Neural cell (in vitro differentiated cells): ENCODE measurements around the gene HS3ST5. TPM values are rescaled to one million over a fixed set of nuclear protein-coding genes. Genes with fewer than 3 reads are reported as not detected.

Experiments
- H2AFZ ChIP-seq: fragments of 200-600, 300-800 bp; sonication (generic), shearing (Covaris generic); 2 replicates; pipeline ENCODE4 v1.6.0; 2014; ENCODE audit warnings: low read depth, mild to moderate bottlenecking, antibody characterized with exemption, low read length, moderate library complexity
- H3F3A ChIP-seq: fragments of 200-600 bp; shearing (Covaris generic); 2 replicates; pipeline ENCODE4 v1.6.1; 2016; ENCODE audit warnings: mild to moderate bottlenecking, moderate library complexity, mixed read lengths, antibody characterized with exemption, low read length; ENCODE audit not compliant: insufficient read depth, poor library complexity, severe bottlenecking
- H3K27ac ChIP-seq: fragments of 200-600, 300-800 bp; sonication (generic), shearing (Covaris generic); 2 replicates; pipeline ENCODE4 v1.5.1; 2014; ENCODE audit warnings: mild to moderate bottlenecking, low read length, moderate library complexity
- H3K27me3 ChIP-seq: fragments of 300-800, 200-600 bp; sonication (generic), shearing (Covaris generic); 2 replicates; pipeline ENCODE4 v1.6.0; 2014; ENCODE audit warnings: mild to moderate bottlenecking, low read depth, low read length, moderate library complexity; ENCODE audit not compliant: insufficient read depth
- H3K36me3 ChIP-seq: fragments of 300-800, 200-600 bp; sonication (generic), shearing (Covaris generic); 2 replicates; pipeline ENCODE4 v1.5.1; 2014; ENCODE audit warnings: mild to moderate bottlenecking, antibody characterized with exemption, low read length, moderate library complexity; ENCODE audit not compliant: insufficient read depth
- H3K4me2 ChIP-seq: fragments of 300-800, 200-600 bp; sonication (generic), shearing (Covaris generic); 2 replicates; pipeline ENCODE4 v1.6.0; 2014; ENCODE audit warnings: mild to moderate bottlenecking, low read length
- H3K4me3 ChIP-seq: fragments of 300-800, 200-600 bp; sonication (generic), shearing (Covaris generic); 2 replicates; pipeline ENCODE4 v1.5.1; 2014; ENCODE audit warnings: mild to moderate bottlenecking, low read length, moderate library complexity
- H3K79me2 ChIP-seq: fragments of 200-600 bp; shearing (Covaris generic); replicated peaks from 2 replicates; pipeline ENCODE4 v1.6.0; 2014; ENCODE audit warnings: mild to moderate bottlenecking, low read length, moderate library complexity; ENCODE audit not compliant: insufficient read depth
- H3K9ac ChIP-seq: fragments of 300-800, 200-600 bp; sonication (generic), shearing (Covaris generic); 2 replicates; pipeline ENCODE4 v1.6.1; 2016; ENCODE audit warnings: mild to moderate bottlenecking, low read length, mixed read lengths
- H3K9me2 ChIP-seq: fragments of 200-600 bp; shearing (Covaris generic); 2 replicates; pipeline ENCODE4 v1.6.1; 2016; ENCODE audit warnings: mild to moderate bottlenecking, low read length, mixed read lengths; ENCODE audit not compliant: insufficient read depth
- H3K9me3 ChIP-seq: fragments of 200-600, 300-800 bp; sonication (generic), shearing (Covaris generic); 2 replicates; pipeline ENCODE4 v1.6.1; 2016; ENCODE audit warnings: mild to moderate bottlenecking, mixed run types, low read length, moderate library complexity, mixed read lengths
- H4K20me1 ChIP-seq: fragments of 200-600 bp; shearing (Covaris generic); 2 replicates; pipeline ENCODE4 v1.6.1; 2016; ENCODE audit warnings: mild to moderate bottlenecking, mixed run types; ENCODE audit not compliant: insufficient read depth
- CTCF ChIP-seq: fragments of 450-650 bp; IDR thresholded peaks from 2 replicates; pipeline ENCODE4 v1.5.1; 2014; ENCODE audit warnings: antibody characterized with exemption, mild to moderate bottlenecking, moderate library complexity; ENCODE audit not compliant: poor library complexity, severe bottlenecking
- EP300 ChIP-seq: fragments of 450-650 bp; conservative IDR thresholded peaks from 2 replicates; pipeline ENCODE4 v1.6.1; 2014; ENCODE audit warnings: antibody characterized with exemption, mild to moderate bottlenecking, moderate library complexity; ENCODE audit not compliant: poor library complexity, severe bottlenecking
- EZH2 ChIP-seq: fragments of 200-600, 300-800 bp; shearing (Covaris generic), sonication (generic); IDR thresholded peaks from 2 replicates; pipeline ENCODE4 v1.6.1; 2014; ENCODE audit warnings: antibody characterized with exemption, low read length, borderline replicate concordance, mild to moderate bottlenecking; ENCODE audit not compliant: insufficient read depth, poor library complexity, severe bottlenecking
- MXI1 ChIP-seq: fragments of 450-650 bp; conservative IDR thresholded peaks from 2 replicates; pipeline ENCODE4 v1.6.1; 2014; ENCODE audit warnings: antibody characterized with exemption, mild to moderate bottlenecking; ENCODE audit not compliant: poor library complexity, severe bottlenecking
- POLR2AphosphoS5 ChIP-seq: IDR thresholded peaks from 2 replicates; pipeline ENCODE4 v1.6.1; 2012
- RAD21 ChIP-seq: fragments of 450-650 bp; conservative IDR thresholded peaks from 2 replicates; pipeline ENCODE4 v1.6.1; 2014; ENCODE audit warnings: antibody characterized with exemption, mild to moderate bottlenecking, moderate library complexity
- REST ChIP-seq: IDR thresholded peaks from 2 replicates; pipeline ENCODE4 v1.6.1; 2012; ENCODE audit warnings: borderline replicate concordance
- SMC3 ChIP-seq: fragments of 450-650 bp; conservative IDR thresholded peaks from 2 replicates; pipeline ENCODE4 v1.6.1; 2014; ENCODE audit warnings: antibody characterized with exemption, mild to moderate bottlenecking, moderate library complexity; ENCODE audit not compliant: poor library complexity
- TAF1 ChIP-seq: IDR thresholded peaks from 2 replicates; pipeline ENCODE4 v1.6.1; 2012; ENCODE audit warnings: low read depth
- polyA plus RNA-seq: library from polyadenylated mRNA; depleted of rRNA; stranded (reverse); fragments of >200 nt; gene quantifications from 2 replicates; pipeline ENCODE4 v1.2.3, GENCODE V29; 2014

Gene HS3ST5
- polyA plus RNA-seq, 1 donor from 2014 or later = not detected

GRCh38 chr6:114131945-114132344, 210.9 kb downstream of the HS3ST5 start:
- no peak overlapping the region for H3K27ac ChIP-seq
- no peaks in the 10 kb centered on the region for H3F3A ChIP-seq

GRCh38 chr6:114125576-114125975, 217.2 kb downstream of the HS3ST5 start:
- Histone ChIP-seq H3F3A (no peaks in the 10 kb centered on the region), H3K27me3 (no peaks in the 10 kb centered on the region), H3K9me3 (no peaks in the 10 kb centered on the region), H3K79me2 (no peaks in the 10 kb centered on the region), H3K36me3 (no peaks in the 10 kb centered on the region), H3K9ac (no peak overlapping the region), H4K20me1 (no peaks in the 10 kb centered on the region), H3K27ac (peak overlapping the region; percentile 41), H2AFZ (no peak overlapping the region), H3K4me3 (peak overlapping the region; percentile 36), H3K4me2 (peak overlapping the region; percentile 15), H3K9me2 (no peaks in the 10 kb centered on the region)
- TF ChIP-seq SMC3 = peak; percentile 13
- TF ChIP-seq CTCF = no peak
- TF ChIP-seq POLR2AphosphoS5 = peak; percentile 78
- TF ChIP-seq TAF1 = no peak
- peak; percentile 90 for TF ChIP-seq EP300
- TF ChIP-seq REST = peak; percentile 33

More at GRCh38 chr6:114131945-114132344, 210.9 kb downstream of the HS3ST5 start:
- Histone ChIP-seq H3K79me2 (no peaks in the 10 kb centered on the region), H3K9me3 (no peaks in the 10 kb centered on the region), H3K4me2 (no peak overlapping the region), H3K9me2 (no peaks in the 10 kb centered on the region), H3K36me3 (no peaks in the 10 kb centered on the region), H3K9ac (no peak overlapping the region), H2AFZ (no peak overlapping the region), H3K27me3 (no peaks in the 10 kb centered on the region), H4K20me1 (no peaks in the 10 kb centered on the region), H3K4me3 (no peak overlapping the region)
- TF ChIP-seq POLR2AphosphoS5 (no peak), EZH2 (no peak)

- no peak for TF ChIP-seq CTCF
- no peak for TF ChIP-seq REST
- TF ChIP-seq TAF1 = no peak
- TF ChIP-seq POLR2AphosphoS5 = no peak
- TF ChIP-seq RAD21 = no peak
- TF ChIP-seq EZH2 = no peak
- no peak for TF ChIP-seq MXI1
- no peak for TF ChIP-seq SMC3
- TF ChIP-seq EP300 = no peak
- Histone ChIP-seq H3K36me3 (no peaks in the 10 kb centered on the region), H3K9ac (no peak overlapping the region), H3K27ac (no peak overlapping the region), H4K20me1 (no peaks in the 10 kb centered on the region), H3K4me3 (no peak overlapping the region), H3K9me3 (no peaks in the 10 kb centered on the region), H3K79me2 (no peaks in the 10 kb centered on the region), H3K4me2 (no peak overlapping the region), H2AFZ (no peak overlapping the region), H3F3A (no peaks in the 10 kb centered on the region), H3K27me3 (no peaks in the 10 kb centered on the region), H3K9me2 (no peaks in the 10 kb centered on the region)
These were observed 220.7 kb downstream of the HS3ST5 start for GRCh38 chr6:114121913-114122662.
